GM21723 (cell line): ENCODE results near the gene U2AF1L4.
"Not testable (repeated sequence)": the region's sequence is repeated elsewhere in the genome, so short reads cannot be mapped to it uniquely, and the experiment has no call there.

ENCODE experiments used
- ATAC-seq: cut with Tn5 transposase; IDR thresholded peaks from one replicate; pipeline ENCODE4 v1.9.1; 2021; ENCODE audit warnings: mild to moderate bottlenecking, moderate library complexity; ENCODE audit not compliant: unreplicated experiment

U2AF1L4 gene

GRCh38 chr19:35781650-35782049 lies 36.4 kb upstream of the U2AF1L4 start:
- no peak for ATAC-seq

GRCh38 chr19:35780717-35781116 lies 35.5 kb upstream of the U2AF1L4 start:
- no peak for ATAC-seq

GRCh38 chr19:35780058-35780457 lies 34.8 kb upstream of the U2AF1L4 start:
- ATAC-seq = no peak

- no peak for ATAC-seq
Observed at GRCh38 chr19:35779033-35779432, 33.8 kb upstream of the U2AF1L4 start.

GRCh38 chr19:35777961-35778360 lies 32.7 kb upstream of the U2AF1L4 start:
- ATAC-seq = no peak

- ATAC-seq = no peak
Observed at GRCh38 chr19:35777086-35777841, 32.0 kb upstream of the U2AF1L4 start.

- no peak for ATAC-seq
Observed at GRCh38 chr19:35776102-35776788, 31.0 kb upstream of the U2AF1L4 start.

GRCh38 chr19:35775298-35776101 lies 30.3 kb upstream of the U2AF1L4 start, which contains the start of gene ARHGAP33:
TSS of gene ARHGAP33 (plus strand) at chr19:35775564. CDS start at chr19:35775659, 95 bp downstream.
- ATAC-seq = peak; percentile 90

GRCh38 chr19:35775046-35775297 lies 29.8 kb upstream of the U2AF1L4 start:
- no peak for ATAC-seq

- ATAC-seq = no peak
Observed at GRCh38 chr19:35774274-35775045, 29.2 kb upstream of the U2AF1L4 start.

- no peak for ATAC-seq
Observed at GRCh38 chr19:35773020-35773806, 28.0 kb upstream of the U2AF1L4 start.

GRCh38 chr19:35772362-35772761 lies 27.1 kb upstream of the U2AF1L4 start:
- not testable (repeated sequence) for ATAC-seq

GRCh38 chr19:35768082-35768421 lies 22.8 kb upstream of the U2AF1L4 start:
- ATAC-seq = no peak

GRCh38 chr19:35767288-35768081 lies 22.3 kb upstream of the U2AF1L4 start:
- ATAC-seq = no peak

- ATAC-seq = no peak
Observed at GRCh38 chr19:35766571-35767104, 21.4 kb upstream of the U2AF1L4 start.

- no peak for ATAC-seq
Observed at GRCh38 chr19:35764432-35765315, 19.5 kb upstream of the U2AF1L4 start.

- ATAC-seq = no peak
Observed at GRCh38 chr19:35760711-35761349, 15.6 kb upstream of the U2AF1L4 start.

- no peak for ATAC-seq
Observed at GRCh38 chr19:35759697-35760096, 14.5 kb upstream of the U2AF1L4 start.
